HG02763 (cell line): ENCODE data around the gene PLEKHN1.
"Not testable (repeated sequence)": the region's sequence is repeated elsewhere in the genome, so short reads cannot be mapped to it uniquely, and the experiment has no call there.

ENCODE experiments used
- ATAC-seq: cut with Tn5 transposase; IDR thresholded peaks from one replicate; pipeline ENCODE4 v1.9.1; 2021; ENCODE audit warnings: mild to moderate bottlenecking, moderate library complexity; ENCODE audit not compliant: unreplicated experiment

Gene PLEKHN1

DNA sequence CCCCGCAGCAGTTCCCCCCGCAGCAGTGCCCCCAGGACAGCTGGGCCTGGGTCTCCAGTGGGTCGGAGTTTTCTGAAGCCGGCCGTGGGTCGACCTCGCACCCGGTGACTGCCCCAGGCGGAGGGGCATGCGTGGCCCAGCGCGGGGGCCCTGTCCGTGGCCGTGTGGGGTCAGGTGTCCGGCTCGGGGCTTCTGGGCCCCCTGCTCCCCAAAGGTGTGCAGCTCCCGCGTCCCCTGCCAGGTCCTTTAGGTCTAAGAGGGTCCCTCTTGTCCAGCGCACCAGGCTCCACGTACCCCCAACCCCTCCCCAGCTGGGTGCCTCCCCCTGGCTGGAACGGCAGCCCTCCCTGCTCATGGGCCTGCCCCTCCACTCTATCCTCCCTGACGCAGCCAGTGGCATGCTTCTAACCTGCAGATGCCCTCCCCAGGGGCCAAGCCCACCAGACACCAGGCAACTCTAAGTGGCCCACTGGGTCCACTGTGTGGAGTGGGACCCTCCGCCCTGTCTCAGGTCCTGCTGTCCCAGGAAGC, 39.6 kb downstream of the PLEKHN1 start:
- ATAC-seq = no peak

DNA sequence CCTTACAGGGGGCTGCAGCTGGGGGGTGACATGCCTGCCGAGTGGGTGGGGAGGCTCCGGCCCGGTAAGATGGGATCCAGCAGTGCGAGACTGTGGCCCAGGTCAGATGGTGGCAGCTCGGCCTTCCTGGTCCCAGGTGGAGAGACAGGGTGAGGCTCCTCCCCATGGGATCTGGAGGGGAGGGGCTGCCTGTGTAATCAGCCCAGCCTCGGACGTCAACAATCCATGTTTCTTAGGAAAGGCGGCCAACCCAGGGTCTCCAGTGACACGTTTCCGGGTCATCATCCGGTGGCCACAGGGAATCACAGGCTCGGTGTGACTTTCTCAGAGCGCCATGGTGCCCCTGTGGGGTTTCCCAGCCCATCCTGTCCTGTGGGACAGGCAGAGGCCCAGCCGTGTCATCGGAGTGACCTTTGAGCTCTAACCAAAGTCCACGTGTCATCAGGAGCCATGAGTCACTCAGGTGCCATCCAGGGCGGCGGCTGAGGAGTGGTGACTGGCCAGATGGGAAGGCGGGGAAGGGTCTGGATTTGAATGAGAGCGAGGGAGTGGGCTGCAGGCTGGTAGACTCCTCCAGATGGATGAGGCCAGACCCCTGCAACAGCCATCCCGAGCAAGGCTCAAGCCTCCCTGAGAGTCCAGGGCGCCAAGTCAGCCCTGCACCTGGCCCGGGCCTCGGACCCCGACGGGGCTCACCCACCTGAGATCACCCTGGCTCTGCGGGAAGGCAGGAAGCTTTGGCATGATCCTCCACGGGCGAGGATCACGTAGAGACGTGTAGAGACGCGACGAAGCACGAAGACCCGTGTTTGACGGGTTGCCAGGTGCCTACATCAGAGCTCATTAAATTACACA, 40.2 kb downstream of the PLEKHN1 start:
- ATAC-seq = no peak

DNA sequence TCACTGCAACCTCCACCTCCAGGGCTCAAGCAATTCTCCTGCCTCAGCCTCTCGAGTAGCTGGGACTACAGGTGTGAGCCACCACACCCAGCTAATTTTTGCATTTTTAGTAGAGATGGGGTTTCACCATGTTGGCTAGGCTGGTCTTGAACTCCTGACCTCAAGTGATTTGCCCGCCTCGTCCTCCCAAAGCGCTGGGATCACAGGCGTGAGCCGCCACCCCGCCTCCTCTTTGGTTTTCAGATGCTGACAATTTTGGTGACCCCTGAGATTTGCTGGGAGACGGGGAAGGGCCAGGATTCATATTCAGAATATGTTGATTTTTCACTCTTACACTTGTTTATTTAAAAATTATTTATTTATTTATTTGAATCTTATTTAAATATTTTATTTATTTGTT, 43.8 kb downstream of the PLEKHN1 start:
- not testable (repeated sequence) for ATAC-seq

DNA sequence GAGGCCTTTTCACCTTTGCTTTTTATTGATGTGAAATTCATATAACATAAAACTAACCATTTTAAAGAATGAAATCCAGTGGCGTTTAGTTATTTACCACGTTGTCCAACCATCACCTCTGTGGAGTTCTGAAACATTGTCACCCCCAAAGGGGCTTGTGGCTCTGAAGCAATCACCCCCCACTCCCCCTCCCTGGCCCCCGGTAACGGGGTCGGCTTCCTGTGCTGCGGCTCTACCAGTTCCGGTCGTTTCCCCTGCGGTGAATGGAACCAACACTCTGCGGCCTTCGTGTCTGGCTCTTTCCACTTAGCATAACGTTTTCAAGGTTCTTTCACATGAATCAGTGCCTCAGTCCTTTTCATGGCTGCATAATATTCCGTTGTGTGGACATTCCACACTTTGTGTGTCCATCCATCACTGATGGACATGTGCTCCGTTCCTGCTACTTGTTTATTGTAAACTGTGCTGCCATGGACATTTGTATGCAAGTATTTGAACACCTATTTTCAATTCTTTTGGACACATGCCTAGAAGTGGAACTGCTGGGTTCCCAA, 45.2 kb downstream of the PLEKHN1 start:
- ATAC-seq = no peak

DNA sequence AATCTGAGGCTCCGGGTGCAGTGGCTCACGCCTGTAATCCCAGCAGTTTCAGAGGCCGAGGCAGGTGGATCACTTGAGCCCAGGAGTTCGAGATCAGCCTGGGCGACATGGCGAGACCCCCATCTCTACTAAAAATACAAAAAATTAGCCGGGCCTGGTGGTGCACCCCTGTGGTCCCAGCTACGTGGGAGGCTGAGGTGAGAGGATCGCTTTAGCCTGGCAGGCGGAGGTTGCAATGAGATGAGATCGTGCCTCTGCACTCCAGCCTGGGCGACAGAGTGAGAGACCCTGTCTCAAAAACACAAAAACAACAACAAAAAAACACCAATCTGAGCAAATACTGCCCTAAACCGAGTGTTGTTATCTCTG, 46.4 kb downstream of the PLEKHN1 start:
- not testable (repeated sequence) for ATAC-seq

DNA sequence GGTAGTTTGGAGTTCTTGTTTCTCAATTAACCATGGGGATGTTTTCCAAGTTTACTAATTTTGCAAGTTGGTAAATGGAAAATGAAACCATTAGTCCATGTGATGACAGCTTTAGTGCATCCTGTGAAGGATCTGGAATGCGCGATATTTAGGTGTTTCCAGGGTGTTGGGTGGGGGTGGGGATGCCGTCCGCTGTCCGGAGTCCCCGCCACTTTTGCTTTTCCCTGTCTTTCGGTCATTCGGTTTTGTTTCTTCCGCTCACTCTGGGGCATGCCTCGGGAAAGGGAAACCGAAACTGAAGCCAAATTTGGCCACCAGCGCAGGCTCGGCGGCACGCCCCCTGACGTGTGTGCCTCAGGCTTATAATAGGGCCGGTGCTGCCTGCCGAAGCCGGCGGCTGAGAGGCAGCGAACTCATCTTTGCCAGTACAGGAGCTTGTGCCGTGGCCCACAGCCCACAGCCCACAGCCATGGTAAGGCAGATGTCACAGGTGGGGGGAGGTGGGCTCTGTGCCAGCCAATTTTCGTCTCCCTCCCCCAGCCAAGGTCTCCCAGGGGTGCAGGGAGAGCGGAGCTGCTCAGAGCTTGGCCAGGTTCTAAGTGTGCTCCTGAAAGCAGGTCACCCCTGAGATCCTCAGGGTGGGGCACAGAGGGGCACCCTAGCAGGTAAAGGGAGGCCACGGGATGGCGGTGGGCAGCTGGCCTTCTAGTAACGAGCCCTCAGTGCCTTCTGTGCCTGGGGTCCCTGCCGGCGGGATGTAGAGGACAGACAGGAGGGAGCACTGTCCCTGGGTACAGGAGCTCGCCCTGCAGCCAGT, 47.0 kb downstream of the PLEKHN1 start, which contains the start of gene ISG15:
Gene ISG15 (plus strand): TSS at position 393 of the 817 bp plus-strand sequence. CDS start 77 bp downstream, at position 470.
- peak; percentile 72 for ATAC-seq

DNA sequence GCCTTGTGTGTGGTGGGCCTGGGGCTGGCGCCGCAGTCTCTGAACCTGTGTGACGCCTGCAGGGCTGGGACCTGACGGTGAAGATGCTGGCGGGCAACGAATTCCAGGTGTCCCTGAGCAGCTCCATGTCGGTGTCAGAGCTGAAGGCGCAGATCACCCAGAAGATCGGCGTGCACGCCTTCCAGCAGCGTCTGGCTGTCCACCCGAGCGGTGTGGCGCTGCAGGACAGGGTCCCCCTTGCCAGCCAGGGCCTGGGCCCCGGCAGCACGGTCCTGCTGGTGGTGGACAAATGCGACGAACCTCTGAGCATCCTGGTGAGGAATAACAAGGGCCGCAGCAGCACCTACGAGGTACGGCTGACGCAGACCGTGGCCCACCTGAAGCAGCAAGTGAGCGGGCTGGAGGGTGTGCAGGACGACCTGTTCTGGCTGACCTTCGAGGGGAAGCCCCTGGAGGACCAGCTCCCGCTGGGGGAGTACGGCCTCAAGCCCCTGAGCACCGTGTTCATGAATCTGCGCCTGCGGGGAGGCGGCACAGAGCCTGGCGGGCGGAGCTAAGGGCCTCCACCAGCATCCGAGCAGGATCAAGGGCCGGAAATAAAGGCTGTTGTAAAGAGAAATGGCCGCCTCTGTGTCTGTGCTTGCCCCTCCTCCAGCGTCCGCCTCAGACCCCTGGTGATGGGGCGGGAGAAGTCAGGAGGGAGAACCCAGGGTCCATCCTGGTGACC, 47.8 kb downstream of the PLEKHN1 start:
- no peak for ATAC-seq

DNA sequence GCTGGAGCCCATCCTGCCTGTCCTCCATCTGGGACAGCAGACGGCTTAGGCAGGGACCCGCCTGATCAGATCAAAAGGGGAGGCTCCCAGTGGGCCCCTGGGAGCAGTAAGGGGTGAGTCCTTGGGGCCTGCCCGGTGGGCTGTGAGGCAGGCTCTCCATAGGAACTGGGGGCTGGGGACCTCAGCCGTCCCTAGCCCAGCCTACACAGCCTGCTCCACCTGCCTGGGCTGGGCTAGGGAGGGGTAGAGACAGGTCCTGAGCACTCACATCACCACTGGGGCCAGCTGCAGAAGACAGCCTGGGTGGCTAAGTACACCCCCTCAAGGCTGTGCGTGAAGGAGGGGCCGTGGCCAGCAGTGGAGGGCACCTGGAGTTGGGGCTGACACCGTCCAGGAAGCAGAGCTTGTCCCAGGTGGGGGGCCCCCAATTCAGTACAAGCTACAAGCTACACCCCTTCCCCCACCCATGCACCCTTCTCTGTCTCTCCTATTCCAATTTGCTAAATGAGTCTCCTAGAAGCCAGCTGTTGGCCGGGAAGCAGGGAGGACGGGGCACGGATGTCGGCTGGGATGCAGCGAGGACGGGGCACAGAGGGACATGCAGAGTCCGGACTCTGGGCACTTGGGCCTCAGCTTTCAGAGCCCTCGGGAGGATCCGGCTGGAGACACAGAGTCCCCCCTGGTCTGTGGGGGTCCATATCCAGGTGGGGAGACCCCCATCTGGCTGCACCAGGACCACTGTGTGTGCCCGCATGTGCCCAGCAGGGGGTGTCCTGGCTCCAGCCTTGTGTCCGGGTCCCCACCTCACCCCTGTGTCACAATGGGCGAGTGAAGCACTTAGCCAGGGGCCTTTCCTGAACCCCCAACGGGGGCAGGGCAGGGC, 48.8 kb downstream of the PLEKHN1 start:
- ATAC-seq = no peak

DNA sequence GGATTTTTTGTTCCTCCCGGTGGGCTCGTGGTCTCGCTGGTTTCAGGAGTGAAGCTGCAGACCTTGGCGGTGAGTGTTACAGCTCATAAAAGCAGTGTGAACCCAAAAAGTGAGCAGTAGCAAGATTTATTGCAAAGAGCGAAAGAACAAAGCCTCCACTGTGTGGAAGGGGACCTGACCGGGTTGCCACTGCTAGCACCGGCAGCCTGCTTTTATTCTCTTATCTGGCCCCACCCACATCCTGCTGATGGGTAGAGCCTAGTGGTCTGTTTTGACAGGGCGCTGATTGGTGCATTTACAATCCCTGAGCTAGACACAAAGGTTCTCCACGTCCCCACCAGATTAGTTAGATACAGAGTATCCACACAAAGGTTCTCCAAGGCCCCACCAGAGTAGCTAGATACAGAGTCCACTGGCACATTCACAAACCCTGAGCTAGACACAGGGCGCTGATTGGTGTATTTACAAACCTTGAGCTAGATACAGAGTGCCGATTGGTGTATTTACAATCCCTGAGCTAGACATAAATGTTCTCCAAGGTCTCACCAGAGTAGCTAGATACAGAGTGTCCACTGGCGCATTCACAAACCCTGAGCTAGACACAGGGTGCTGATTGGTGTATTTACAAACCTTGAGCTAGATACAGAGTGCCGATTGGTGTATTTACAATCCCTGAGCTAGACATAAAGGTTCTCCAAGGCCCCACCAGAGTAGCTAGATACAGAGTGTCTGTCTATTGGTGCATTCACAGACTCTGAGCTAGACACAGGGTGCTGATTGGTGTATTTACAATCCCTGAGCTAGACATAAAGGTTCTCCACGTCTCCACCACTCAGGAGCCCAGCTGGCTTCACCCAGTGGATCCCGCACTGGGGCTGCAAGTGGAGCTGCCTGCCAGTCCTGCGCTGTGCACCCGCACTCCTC, 51.4 kb downstream of the PLEKHN1 start:
- not testable (repeated sequence) for ATAC-seq

DNA sequence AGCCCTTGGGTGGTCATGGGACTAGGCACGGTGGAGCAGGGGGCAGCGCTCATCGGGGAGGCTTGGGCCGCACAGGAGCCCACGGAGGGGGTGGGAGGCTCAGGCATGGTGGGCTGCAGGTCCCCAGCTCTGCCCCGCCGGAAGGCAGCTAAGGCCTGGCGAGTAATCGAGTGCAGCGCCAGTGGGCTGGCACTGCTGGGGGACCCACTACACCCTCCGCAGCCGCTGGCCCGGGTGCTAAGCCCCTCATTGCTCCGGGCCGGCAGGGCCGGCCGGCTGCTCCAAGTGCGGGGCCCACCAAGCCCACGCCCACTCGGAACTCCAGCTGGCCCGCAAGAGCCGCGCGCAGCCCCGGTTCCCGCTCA, 52.0 kb downstream of the PLEKHN1 start:
- ATAC-seq = not testable (repeated sequence)

DNA sequence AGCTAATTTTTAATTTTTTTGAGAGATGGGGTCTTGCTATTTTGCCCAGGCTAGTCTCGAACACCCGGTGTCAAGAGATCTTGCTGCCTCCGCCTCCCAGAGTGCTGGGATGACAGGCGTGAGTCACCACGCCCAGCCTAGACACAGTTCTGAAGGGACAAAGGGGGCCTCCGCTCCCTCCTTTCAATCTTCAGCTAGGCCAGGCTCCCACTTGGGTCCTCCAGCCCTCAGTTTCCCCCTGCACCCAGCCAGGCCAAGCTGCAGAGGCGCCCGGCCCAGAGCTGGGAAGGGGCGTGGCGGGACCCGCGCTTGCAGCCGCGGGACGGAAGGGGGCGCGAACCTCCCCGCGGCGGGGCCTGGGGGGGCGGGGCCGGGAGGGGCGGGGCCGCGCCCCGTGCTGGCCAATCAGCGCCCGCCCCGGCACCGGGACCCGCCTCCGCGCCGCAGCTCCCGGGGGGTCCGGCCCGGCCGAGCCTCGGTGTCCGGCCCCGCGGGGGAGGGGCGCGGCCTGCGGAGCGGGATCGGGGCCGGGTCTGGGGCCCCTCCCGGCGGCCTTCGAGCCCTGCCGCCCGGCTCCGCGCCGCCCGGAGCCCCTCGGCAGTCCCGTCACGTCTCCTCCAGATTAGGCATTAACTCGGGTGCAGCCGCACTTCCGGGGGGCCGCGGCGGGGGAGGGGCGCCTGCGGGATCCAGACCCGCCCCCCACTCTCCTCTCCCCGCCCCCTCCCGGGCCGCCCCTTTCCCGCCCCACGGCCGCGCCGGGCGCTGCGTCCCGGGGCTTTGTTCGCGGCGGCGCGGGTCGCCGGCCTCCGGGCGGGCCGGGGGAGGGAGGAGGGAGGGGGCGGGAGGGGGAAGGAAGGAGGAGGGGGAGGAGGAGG, 53.1 kb downstream of the PLEKHN1 start:
- peak; percentile 73 for ATAC-seq

DNA sequence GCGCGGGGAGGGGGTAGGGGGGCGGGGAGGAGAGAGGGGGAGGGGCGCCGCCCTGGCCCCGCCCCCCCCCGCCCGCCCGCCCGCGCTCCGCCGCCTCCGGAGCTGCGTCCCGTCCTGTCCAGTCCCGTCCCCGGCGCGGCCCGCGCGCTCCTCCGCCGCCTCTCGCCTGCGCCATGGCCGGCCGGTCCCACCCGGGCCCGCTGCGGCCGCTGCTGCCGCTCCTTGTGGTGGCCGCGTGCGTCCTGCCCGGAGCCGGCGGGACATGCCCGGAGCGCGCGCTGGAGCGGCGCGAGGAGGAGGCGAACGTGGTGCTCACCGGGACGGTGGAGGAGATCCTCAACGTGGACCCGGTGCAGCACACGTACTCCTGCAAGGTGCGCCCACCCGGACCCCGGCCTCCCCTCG, 53.7 kb downstream of the PLEKHN1 start, which contains the start of gene AGRN:
Gene AGRN (plus strand): TSS at position 121 of the 405 bp plus-strand sequence. CDS start 53 bp downstream, at position 174.
- peak; percentile 24 for ATAC-seq

DNA sequence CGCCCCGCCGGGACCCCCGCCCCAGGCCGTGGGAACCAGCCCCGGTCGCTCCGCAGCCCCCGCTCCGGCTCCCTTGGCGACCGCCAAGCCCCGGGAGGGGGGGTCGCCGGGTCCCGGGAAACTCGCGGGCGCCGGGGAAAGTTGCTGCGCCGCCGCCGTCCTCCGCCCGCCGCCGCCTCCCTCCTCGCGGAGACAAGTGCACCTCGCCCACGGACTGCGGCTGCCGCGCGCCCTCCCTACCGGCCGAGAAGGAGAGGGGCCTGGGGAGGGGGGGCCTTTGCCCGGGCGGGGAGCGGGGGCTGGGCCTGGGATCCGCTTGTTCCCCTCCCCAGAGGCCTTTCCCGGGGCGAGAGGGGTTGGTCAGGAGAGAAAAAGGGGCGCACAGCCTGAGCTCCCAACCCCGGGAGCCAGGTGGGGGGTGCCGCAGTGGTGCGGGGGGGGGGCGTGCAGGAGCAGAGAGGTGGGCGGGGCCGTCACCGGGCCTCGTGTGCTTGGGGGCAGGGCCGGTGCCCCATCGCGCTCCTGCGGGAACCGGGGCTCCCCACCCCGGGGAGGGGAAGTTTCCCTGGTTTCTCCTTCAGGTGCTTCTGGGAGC, 54.2 kb downstream of the PLEKHN1 start:
- no peak for ATAC-seq

DNA sequence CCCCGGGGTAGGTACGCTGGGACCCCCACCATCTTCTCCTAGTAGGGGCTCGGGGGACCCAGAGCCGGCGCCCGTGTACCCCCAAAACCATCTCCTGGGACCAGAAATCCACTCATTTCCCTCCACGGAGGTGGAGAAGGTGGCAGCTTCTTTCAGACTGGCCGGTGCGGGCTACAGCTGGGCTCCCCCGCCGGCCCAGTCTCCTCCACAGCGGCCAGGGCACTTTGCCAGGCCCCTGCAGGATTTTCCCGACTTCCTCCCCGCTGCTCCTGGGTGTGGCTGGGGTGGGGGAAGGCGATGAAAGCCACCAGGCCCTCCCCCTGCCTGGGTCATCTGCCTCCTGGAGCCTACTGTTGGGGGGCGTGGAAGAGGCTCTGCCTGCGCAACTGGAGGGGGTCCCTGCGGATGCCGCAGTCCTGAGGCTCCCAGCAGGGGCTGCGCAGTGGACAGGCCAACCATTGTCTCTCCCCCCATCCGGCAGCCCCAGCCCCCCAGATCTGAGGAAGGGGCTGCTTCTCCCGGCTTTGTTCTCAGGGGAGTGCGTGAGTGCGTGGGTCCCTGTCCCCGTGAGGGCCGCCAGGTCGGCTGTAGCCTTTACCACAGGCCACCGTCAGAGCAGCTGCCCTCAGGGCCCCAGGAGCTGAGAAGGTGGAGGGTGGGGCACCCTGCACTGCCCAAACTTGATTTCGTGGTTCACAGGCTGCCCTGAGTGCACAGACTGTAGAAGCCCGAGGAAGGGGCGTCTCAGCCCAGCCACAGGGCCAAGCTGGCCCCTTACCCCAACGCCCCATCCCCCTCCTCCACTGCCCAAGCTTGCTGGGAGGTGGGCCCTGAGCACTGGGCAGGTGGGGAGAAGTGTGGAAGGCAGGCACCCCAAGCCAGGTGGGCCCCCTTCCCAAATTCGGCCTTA, 55.0 kb downstream of the PLEKHN1 start:
- ATAC-seq = no peak

DNA sequence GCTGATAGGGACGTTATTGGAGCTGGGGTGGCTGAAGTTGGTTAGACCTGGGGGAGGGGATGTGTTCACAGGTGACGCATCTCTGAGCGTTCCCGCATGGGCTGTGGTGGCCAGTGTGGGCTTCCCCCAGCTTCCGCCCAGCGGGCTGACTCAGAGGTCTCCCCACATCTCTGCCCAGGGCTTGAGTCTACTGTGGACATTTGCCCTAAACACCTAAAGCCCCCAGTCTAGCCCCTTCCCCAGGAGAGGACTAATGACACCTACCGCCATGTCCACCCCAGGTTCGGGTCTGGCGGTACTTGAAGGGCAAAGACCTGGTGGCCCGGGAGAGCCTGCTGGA, 55.6 kb downstream of the PLEKHN1 start:
- no peak for ATAC-seq

DNA sequence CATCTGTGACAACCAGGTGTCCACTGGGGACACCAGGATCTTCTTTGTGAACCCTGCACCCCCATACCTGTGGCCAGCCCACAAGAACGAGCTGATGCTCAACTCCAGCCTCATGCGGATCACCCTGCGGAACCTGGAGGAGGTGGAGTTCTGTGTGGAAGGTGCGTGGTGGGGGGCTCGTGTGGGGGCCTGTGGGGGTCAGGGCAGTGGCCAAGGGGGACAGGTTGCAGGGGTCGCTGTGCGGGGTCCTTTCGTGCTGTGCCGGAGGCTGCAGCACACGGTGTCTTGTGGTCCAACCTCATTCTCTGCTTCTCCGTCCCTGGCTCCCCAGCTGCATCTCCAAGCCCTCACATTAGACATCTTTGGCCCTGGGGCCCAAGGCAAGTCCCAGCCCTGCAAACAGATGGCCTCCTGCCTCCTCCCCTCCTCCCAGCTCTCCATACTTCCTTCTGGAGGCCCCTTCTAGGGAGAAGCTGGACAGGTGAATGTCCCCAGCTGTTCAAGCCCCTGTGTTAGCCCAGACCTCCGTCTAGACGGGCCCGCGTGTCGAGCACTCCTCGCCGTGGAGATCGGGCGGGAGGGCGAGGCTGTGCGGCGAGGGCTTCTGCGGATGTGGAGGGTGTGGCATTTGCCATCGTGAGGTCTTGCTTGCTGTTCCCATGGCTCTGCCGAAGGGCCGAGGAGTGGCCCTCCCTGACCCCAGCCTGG, 56.2 kb downstream of the PLEKHN1 start:
- no peak for ATAC-seq
